ENCODE measurements around the gene CHD3. TPM values are rescaled to one million over a fixed set of nuclear protein-coding genes. Genes with fewer than 3 reads are reported as not detected.
A peak's percentile ranks its signal among the peaks of the same experiment; 100 is the strongest.

Gene CHD3
- 13.7 TPM for total RNA-seq
- long read RNA-seq, partial matches to known transcripts, result 14 of 20 reads
- long read RNA-seq, other reads (novel, unspliced or antisense), result 6 of 20 reads

- intact Hi-C loops (cut with DNase I), result no loop called here
- no peak for DNase-seq
Measured at GRCh38 chr17:7888184-7888920, at the start of gene CHD3. TSS of gene CHD3 (plus strand) at chr17:7888789. CDS start at chr17:7889001, 212 bp downstream.

GRCh38 chr17:7839190-7839875 is 49.3 kb upstream of the CHD3 start:
- ATAC-seq (ENCODE audit: poor library complexity) (no peak), DNase-seq (no peak)
- intact Hi-C loops (cut with DNase I), result no loop called here

More at GRCh38 chr17:7888184-7888920, at the start of gene CHD3:
- ATAC-seq (ENCODE audit: poor library complexity), result peak; percentile 5

- DNase-seq, result no peak
- intact Hi-C loops (cut with DNase I), result loop anchor here (10.0 kb wide), 1 partner anchor 825 kb away; the partner anchor contains the start of gene RNASEK
- ATAC-seq (ENCODE audit: poor library complexity), result no peak
Measured at GRCh38 chr17:7839876-7840261, 48.7 kb upstream of the CHD3 start.

- no peak for DNase-seq
- ATAC-seq (ENCODE audit: poor library complexity), result no peak
- intact Hi-C loops (cut with DNase I), result loop anchor here (10.0 kb wide), 1 partner anchor 826 kb away; the partner anchor contains the start of gene RNASEK
Measured at GRCh38 chr17:7840441-7840840, 48.1 kb upstream of the CHD3 start.

GRCh38 chr17:7840875-7841274 is 47.7 kb upstream of the CHD3 start:
- intact Hi-C loops (cut with DNase I), result loop anchor here (10.0 kb wide), 1 partner anchor 826 kb away; the partner anchor contains the start of gene RNASEK
- DNase-seq (no peak), ATAC-seq (ENCODE audit: poor library complexity) (no peak)

- DNase-seq, result peak; percentile 92
- peak; percentile 60 for ATAC-seq (ENCODE audit: poor library complexity)
- intact Hi-C loops (cut with DNase I), result loop anchor here (10.0 kb wide), 1 partner anchor 827 kb away; the partner anchor contains the start of gene RNASEK
Measured at GRCh38 chr17:7841396-7841914, 47.1 kb upstream of the CHD3 start.

- ATAC-seq (ENCODE audit: poor library complexity) (peak; percentile 78), DNase-seq (peak; percentile 94)
- intact Hi-C loops (cut with DNase I), result loop anchor here (10.0 kb wide), 1 partner anchor 827 kb away; the partner anchor contains the start of gene RNASEK
Measured at GRCh38 chr17:7841915-7842379, 46.6 kb upstream of the CHD3 start.

- DNase-seq (peak; percentile 85), ATAC-seq (ENCODE audit: poor library complexity) (peak; percentile 14)
- intact Hi-C loops (cut with DNase I), result loop anchor here (1.0 to 10.0 kb wide), 2 partner anchors 15 to 828 kb away; partner anchors contain the start of genes NAA38 and RNASEK
Measured at GRCh38 chr17:7842380-7843256, 46.0 kb upstream of the CHD3 start.

GRCh38 chr17:7843257-7843535 is 45.4 kb upstream of the CHD3 start:
- ATAC-seq (ENCODE audit: poor library complexity) (no peak), DNase-seq (no peak)
- intact Hi-C loops (cut with DNase I), result loop anchor here (1.0 to 10.0 kb wide), 2 partner anchors 14 to 828 kb away; partner anchors contain the start of genes NAA38 and RNASEK

GRCh38 chr17:7843536-7844291 is 44.9 kb upstream of the CHD3 start:
- peak; percentile 88 for DNase-seq
- peak; percentile 35 for ATAC-seq (ENCODE audit: poor library complexity)
- intact Hi-C loops (cut with DNase I), result loop anchor here (1.0 to 10.0 kb wide), 2 partner anchors 14 to 829 kb away; partner anchors contain the start of genes NAA38 and RNASEK

GRCh38 chr17:7844292-7845154 is 44.1 kb upstream of the CHD3 start:
- ATAC-seq (ENCODE audit: poor library complexity) (peak; percentile 74), DNase-seq (peak; percentile 93)
- intact Hi-C loops (cut with DNase I), result loop anchor here (10.0 kb wide), 1 partner anchor 830 kb away; the partner anchor contains the start of gene RNASEK

GRCh38 chr17:7845359-7846062 is 43.1 kb upstream of the CHD3 start:
- DNase-seq (no peak), ATAC-seq (ENCODE audit: poor library complexity) (no peak)
- intact Hi-C loops (cut with DNase I), result loop anchor here (10.0 kb wide), 1 partner anchor 831 kb away; the partner anchor contains the start of gene RNASEK

- DNase-seq, result no peak
- intact Hi-C loops (cut with DNase I), result loop anchor here (10.0 kb wide), 1 partner anchor 831 kb away; the partner anchor contains the start of gene RNASEK
- ATAC-seq (ENCODE audit: poor library complexity), result no peak
Measured at GRCh38 chr17:7846063-7846735, 42.4 kb upstream of the CHD3 start.

GRCh38 chr17:7846765-7847661 is 41.6 kb upstream of the CHD3 start:
- no peak for DNase-seq

More at GRCh38 chr17:7846765-7847661, 41.6 kb upstream of the CHD3 start:
- no peak for ATAC-seq (ENCODE audit: poor library complexity)
- intact Hi-C loops (cut with DNase I), result loop anchor here (10.0 kb wide), 1 partner anchor 832 kb away; the partner anchor contains the start of gene RNASEK

Data from Right ventricle myocardium superior (tissue), 1 donor.